Psoas muscle (tissue), 8 donors: ENCODE results near the gene SFSWAP. TPM values are rescaled to one million over a fixed set of nuclear protein-coding genes. Genes with fewer than 3 reads are reported as not detected.
A peak's percentile ranks its signal among the peaks of the same experiment; 100 is the strongest.

ENCODE experiments used
- ATAC-seq, 4 donors: fragments of 200-7000 bp; cut with Tn5 transposase; one replicate each; pipeline ENCODE4 v1.9.1; 2020; ENCODE audit warnings: moderate library complexity in 3 of 4, mild to moderate bottlenecking in 2 of 4
- DNase-seq, 2 donors: peaks; one replicate each; pipeline ENCODE4 v3.0.0-alpha.2; 2020
- H3K27ac ChIP-seq: fragments of 200-600 bp; one replicate; pipeline ENCODE4 v1.8.0; 2022
- H3K27me3 ChIP-seq, 3 donors: fragments of 200-600 bp in 1 of 3; one replicate each; pipeline versions ENCODE4 v1.6.1 to v1.8.0; 2013 to 2022; ENCODE audit warnings: low read length in 2 of 3, mild to moderate bottlenecking in 2 of 3, moderate library complexity in 1 of 3; ENCODE audit not compliant: insufficient read depth in 3 of 3
- H3K36me3 ChIP-seq, 2 donors: fragments of 200-600 bp in 1 of 2; one replicate each; pipeline versions ENCODE4 v1.6.1 to v1.8.0; 2013 to 2022; ENCODE audit warnings: low read depth in 1 of 2, mild to moderate bottlenecking in 1 of 2, moderate library complexity in 1 of 2; ENCODE audit not compliant: insufficient read depth in 1 of 2
- H3K4me1 ChIP-seq: fragments of 200-600 bp; one replicate; pipeline ENCODE4 v1.8.0; 2022
- H3K4me3 ChIP-seq: fragments of 200-600 bp; one replicate; pipeline ENCODE4 v1.8.0; 2022; ENCODE audit warnings: mild to moderate bottlenecking
- H3K9me3 ChIP-seq: fragments of 200-600 bp; one replicate; pipeline ENCODE4 v1.8.0; 2022
- CTCF ChIP-seq: fragments of 200-600 bp; IDR thresholded peaks from one replicate; pipeline ENCODE4 v1.8.0; 2022; ENCODE audit warnings: antibody characterized with exemption
- WGBS, 3 donors: extraction: QIAGEN DNeasy Blood & Tissue Kit; methylation state at CpG; one replicate each; pipeline versions ENCODE4 v1.1.6 to v1.1.7; 2013; 5-methylcytosine and 5-hydroxymethylcytosine counted together
- intact Hi-C, 2 donors: fragments of 100-400 bp; cut with DNase I; formaldehyde crosslinking; loops; one replicate each; pipeline versions ENCODE4 v1.11.0 to v1.14.2; 2022
- polyA plus RNA-seq, 3 donors: library from polyadenylated mRNA; stranded (reverse); fragments of 200-250 nt; gene quantifications; one replicate each; pipeline ENCODE4 v1.2.3, GENCODE V29; 2013
- total RNA-seq, 4 donors: library from RNA; stranded (reverse); fragmentation: NEBNext Ultra II Directional in 2 of 4; extraction: Animal tissue kit (Norgen Biotek cat#: 25700) in 2 of 4; gene quantifications; one replicate each; pipeline versions ENCODE4 v1.2.1 to v1.2.4, GENCODE V29; 2021 to 2023
- donor health status: healthy with polysubstance abuse.
- donor health status: DM: no; HTN: no; CAD: no; lungs with moderate emphysema.
- donor health status: Bipolar disorder and iron deficiency.
- donor health status: healthy.
- donor health status: DM: yes; HTN: yes; CAD: no.
- donor health status: DM: no; HTN: no; CAD: no.
- donor health status: DM: no; HTN: no; CAD: no.
- donor health status: DM: yes; HTN: yes; CAD: no.

SFSWAP gene
- total and polyA plus RNA-seq, 7 donors: 19.4 to 34.3 (median 23.5) TPM

GRCh38 chr12:131829356-131829747 is 118.5 kb downstream of the SFSWAP start:
- H3K4me3 ChIP-seq: peak overlapping the region; percentile 64
- intact Hi-C loops: loop anchor here in 1 of 2 donors (10.0 kb wide), 1 partner anchor 915 kb away; no protein-coding TSS in a partner anchor
- WGBS, 3 donors: 7 to 10% (median 9%) methylated on average over 21 to 27 of the region's 27 CpGs
- H3K9me3 ChIP-seq: no peaks in the 10 kb centered on the region
- no peak for TF ChIP-seq CTCF
- peaks cover 5% of the 10 kb centered on the region for H3K4me1 ChIP-seq
- no peaks in the 10 kb centered on the region for H3K36me3 ChIP-seq
- ATAC-seq (peak in 1 of 4 donors; percentile 30), DNase-seq (no peak)
- H3K27me3 ChIP-seq: peaks cover 0 to 75% (median 9%) of the 10 kb centered on the region in 3 donors
- no peak overlapping the region for H3K27ac ChIP-seq

GRCh38 chr12:131829791-131830334 is 119.0 kb downstream of the SFSWAP start:
- Histone ChIP-seq H3K4me3 (peak overlapping the region; percentile 64), H3K4me1 (peaks cover 5% of the 10 kb centered on the region), H3K9me3 (no peaks in the 10 kb centered on the region), H3K36me3 (no peaks in the 10 kb centered on the region), H3K27me3 (peaks cover 0 to 75% (median 13%) of the 10 kb centered on the region in 3 donors), H3K27ac (no peak overlapping the region)
- no peak for DNase-seq
- TF ChIP-seq CTCF: no peak
- 11 to 15% (median 12%) methylated on average over 26 to 28 of the region's 28 CpGs for WGBS, 3 donors
- intact Hi-C loops: loop anchor here (2.0 to 10.0 kb wide), 4 partner anchors 223 to 915 kb away; no protein-coding TSS in a partner anchor
- peak in 2 of 4 donors; percentile 4 to 8 for ATAC-seq

GRCh38 chr12:131830335-131830913 is 119.5 kb downstream of the SFSWAP start:
- peak; percentile 77 to 89 (median 81) for ATAC-seq
- peaks cover 5% of the 10 kb centered on the region for H3K4me1 ChIP-seq
- intact Hi-C loops: loop anchor here (2.0 to 10.0 kb wide), 3 partner anchors 223 to 726 kb away; no protein-coding TSS in a partner anchor
- H3K4me3 ChIP-seq: peak overlapping the region; percentile 64
- peak; percentile 87 to 90 for DNase-seq
- no peak overlapping the region for H3K27ac ChIP-seq
- H3K9me3 ChIP-seq: no peaks in the 10 kb centered on the region
- peak; percentile 56 for TF ChIP-seq CTCF
- 0% methylated on average over 24 to 50 of the region's 50 CpGs for WGBS, 3 donors
- H3K27me3 ChIP-seq: peaks cover 0 to 77% (median 15%) of the 10 kb centered on the region in 3 donors
- H3K36me3 ChIP-seq: no peaks in the 10 kb centered on the region

- no peaks in the 10 kb centered on the region for H3K36me3 ChIP-seq
- H3K4me1 ChIP-seq: peaks cover 5% of the 10 kb centered on the region
- DNase-seq: no peak
- H3K27ac ChIP-seq: no peak overlapping the region
- peak overlapping the region; percentile 64 for H3K4me3 ChIP-seq
- intact Hi-C loops: loop anchor here (2.0 to 10.0 kb wide), 3 partner anchors 224 to 726 kb away; no protein-coding TSS in a partner anchor
- peaks cover 0 to 83% (median 15%) of the 10 kb centered on the region in 3 donors for H3K27me3 ChIP-seq
- TF ChIP-seq CTCF: no peak
- H3K9me3 ChIP-seq: no peaks in the 10 kb centered on the region
- peak in 2 of 4 donors; percentile 14 to 16 for ATAC-seq
- 1 to 2% (median 2%) methylated on average over 30 to 33 of the region's 33 CpGs for WGBS, 3 donors
Observed at GRCh38 chr12:131830914-131831571, 120.2 kb downstream of the SFSWAP start.
